Measurements from ENCODE around the gene SFTPB.

DNA sequence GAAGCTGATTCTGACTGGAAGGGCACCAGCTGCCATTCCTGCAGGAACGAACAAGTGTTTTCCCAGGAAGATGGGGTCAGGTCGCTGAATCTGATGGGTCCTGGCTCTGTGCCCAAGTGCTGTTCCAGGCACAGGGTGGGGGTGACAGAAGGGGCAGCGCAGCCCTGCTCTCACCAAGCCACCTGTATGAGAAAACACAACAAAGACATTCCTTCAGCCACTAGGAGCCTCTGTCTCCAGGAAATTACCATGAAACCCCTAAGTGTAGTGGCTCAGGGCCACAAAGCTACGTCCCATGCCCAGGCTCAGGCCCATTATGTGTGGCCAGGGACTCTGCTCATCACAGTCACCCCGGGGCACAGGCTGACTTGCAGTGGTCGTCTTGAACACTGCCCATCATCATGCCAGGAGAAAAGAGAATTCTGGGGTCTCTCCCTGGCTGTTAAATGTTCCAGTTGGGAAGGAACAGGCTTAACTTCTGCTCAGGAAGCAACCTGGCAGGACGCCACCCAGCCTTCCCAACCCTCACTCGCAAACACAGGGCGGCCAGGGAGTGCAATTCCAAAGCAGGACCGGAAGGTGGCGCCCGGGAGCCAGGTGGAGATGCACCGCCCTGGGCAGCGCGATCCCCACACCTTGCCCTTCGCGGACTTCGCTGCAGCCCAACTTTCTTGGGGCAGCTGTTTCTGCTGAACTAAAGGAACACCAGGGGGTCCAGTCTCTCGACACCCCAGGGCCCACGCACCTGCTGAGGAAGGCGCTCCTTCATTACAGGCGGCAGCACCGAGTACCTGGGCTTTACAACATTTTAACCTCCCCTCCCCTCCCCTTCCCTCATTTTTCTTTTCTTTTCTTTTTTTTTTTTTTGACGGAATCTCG lies 11.0 kb upstream of the SFTPB start:
- TF ChIP-seq HDGF (IDR thresholded peaks at IDR 0.05; ENCODE audit: borderline replicate concordance) = no peak
- TF ChIP-seq SP1 (IDR thresholded peaks at IDR 0.05) = no peak
- TF ChIP-seq FOXA1 (IDR thresholded peaks at IDR 0.05) = no peak
- TF ChIP-seq TARDBP (IDR thresholded peaks at IDR 0.05) = no peak
- no peak for TF ChIP-seq NFRKB (IDR thresholded peaks at IDR 0.05)
- no peak for TF ChIP-seq ELF4 (IDR thresholded peaks at IDR 0.05)
- TF ChIP-seq LEF1 (IDR thresholded peaks at IDR 0.05; ENCODE audit: borderline replicate concordance) = no peak
- TF ChIP-seq L3MBTL2 (conservative IDR thresholded peaks at IDR 0.05) = no peak
